Measurements from ENCODE around the gene MCEE.

- no peak for TF ChIP-seq FOXK2 (IDR thresholded peaks at IDR 0.05)
- no peak for TF ChIP-seq FOXA1 (IDR thresholded peaks at IDR 0.05)
- no peak for TF ChIP-seq SP1 (IDR thresholded peaks at IDR 0.05)
- TF ChIP-seq ARNT (IDR thresholded peaks at IDR 0.05), result no peak
- no peak for TF ChIP-seq PKNOX1 (IDR thresholded peaks at IDR 0.05)
- no peak for TF ChIP-seq L3MBTL2 (conservative IDR thresholded peaks at IDR 0.05)
- no peak for TF ChIP-seq BHLHE40 (IDR thresholded peaks at IDR 0.05; ENCODE audit: borderline replicate concordance)
These were observed 44.2 kb upstream of the MCEE start for GRCh38 chr2:71174207-71174606.
